Gastroesophageal sphincter (tissue), 3 donors: ENCODE measurements around the gene PRG3.

Source experiments
- EP300 ChIP-seq: sonication (generic); formaldehyde crosslinking; IDR thresholded peaks from one replicate; pipeline ENCODE4 v1.6.1; 2017; ENCODE audit warnings: antibody characterized with exemption, mild to moderate bottlenecking
- POLR2A ChIP-seq, 2 donors: fragments of 450-650 bp; IDR thresholded peaks; one replicate each; pipeline ENCODE4 v1.6.1; 2017; ENCODE audit warnings: antibody characterized with exemption in 2 of 2, mild to moderate bottlenecking in 2 of 2, moderate library complexity in 1 of 2
- TF ChIP-seq, protein P1 (sequence below), 4 experiments: fragments of 200-600 bp in 2 of 4; fragments of 450-650 bp in 2 of 4; sonication (generic) in 1 of 4; IDR thresholded peaks; one replicate each; pipeline ENCODE4 v1.5.1; 2017 to 2019; ENCODE audit warnings: antibody characterized with exemption in 4 of 4, mild to moderate bottlenecking in 2 of 4, moderate library complexity in 2 of 4

DNA sequence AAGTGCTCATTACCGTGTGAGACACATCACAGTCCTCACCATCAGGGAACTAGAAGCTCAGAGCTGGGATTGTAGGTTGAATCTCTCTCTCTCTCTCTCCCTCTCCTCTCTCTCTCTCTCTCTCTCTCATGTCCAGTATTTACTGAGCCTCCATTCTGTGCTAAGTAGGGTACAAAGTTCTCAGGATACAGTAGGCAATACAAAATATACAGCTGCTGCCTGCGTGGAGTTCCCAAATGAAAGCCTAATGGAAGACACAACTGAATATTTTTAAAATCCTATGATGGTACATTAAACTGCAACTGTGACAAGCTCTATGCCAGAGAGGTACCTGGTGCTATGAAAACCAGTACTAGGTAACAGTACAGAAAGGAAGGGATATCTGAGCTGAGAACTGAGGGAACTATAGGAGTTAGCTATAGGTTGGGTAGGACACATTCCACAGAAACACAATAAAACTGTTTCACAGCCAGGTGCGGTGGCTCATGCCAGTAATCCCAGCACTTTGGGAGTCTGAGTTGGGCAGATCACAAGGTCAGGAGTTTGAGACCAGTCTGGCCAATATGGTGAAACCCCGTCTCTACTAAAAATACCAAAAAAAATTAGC, 19.1 kb upstream of the PRG3 start:
- TF ChIP-seq, protein P1, sequence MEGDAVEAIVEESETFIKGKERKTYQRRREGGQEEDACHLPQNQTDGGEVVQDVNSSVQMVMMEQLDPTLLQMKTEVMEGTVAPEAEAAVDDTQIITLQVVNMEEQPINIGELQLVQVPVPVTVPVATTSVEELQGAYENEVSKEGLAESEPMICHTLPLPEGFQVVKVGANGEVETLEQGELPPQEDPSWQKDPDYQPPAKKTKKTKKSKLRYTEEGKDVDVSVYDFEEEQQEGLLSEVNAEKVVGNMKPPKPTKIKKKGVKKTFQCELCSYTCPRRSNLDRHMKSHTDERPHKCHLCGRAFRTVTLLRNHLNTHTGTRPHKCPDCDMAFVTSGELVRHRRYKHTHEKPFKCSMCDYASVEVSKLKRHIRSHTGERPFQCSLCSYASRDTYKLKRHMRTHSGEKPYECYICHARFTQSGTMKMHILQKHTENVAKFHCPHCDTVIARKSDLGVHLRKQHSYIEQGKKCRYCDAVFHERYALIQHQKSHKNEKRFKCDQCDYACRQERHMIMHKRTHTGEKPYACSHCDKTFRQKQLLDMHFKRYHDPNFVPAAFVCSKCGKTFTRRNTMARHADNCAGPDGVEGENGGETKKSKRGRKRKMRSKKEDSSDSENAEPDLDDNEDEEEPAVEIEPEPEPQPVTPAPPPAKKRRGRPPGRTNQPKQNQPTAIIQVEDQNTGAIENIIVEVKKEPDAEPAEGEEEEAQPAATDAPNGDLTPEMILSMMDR (IDR thresholded peaks at IDR 0.05): no peak
- TF ChIP-seq POLR2A (IDR thresholded peaks at IDR 0.05): no peak
- TF ChIP-seq EP300: no peak
